Activated CD4-positive, alpha-beta T cell treated with anti-CD3 and anti-CD28 coated beads for 24 hours (primary cell): Measurements from ENCODE around the gene PHETA2.
"Not testable (repeated sequence)": the region's sequence is repeated elsewhere in the genome, so short reads cannot be mapped to it uniquely, and the experiment has no call there.

Experiments used
- DNase-seq, 2 donors: peaks; one replicate each; pipeline ENCODE4 v3.0.0-alpha.2; 2020; ENCODE audit warnings: low read depth in 2 of 2

Gene PHETA2

DNA sequence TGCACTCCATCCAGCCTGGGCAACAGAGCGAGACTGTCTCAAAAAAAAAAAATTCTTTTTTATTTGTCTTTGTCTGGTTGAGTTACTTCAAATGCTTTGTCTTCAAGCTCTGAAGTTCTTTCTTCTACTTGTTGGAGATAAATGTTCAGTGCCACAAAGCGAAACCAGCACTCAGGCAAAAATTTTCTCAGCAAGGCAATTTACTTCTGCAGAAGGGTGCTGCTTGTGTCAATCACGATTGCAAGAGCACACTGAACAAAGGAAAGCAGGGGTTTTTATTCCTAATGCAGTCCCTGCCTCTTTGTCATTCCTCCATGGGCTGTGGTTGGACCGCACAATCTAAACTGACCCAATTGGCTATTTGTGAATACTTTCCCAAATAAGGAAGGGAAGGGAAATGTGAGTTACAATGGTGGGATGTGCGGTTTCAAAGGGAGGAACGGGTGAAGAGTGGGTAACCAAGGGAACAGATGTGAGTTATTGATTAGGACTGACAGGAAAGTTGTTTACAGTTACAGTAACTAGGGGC lies 30.3 kb downstream of the PHETA2 start:
- not testable (repeated sequence) for DNase-seq

DNA sequence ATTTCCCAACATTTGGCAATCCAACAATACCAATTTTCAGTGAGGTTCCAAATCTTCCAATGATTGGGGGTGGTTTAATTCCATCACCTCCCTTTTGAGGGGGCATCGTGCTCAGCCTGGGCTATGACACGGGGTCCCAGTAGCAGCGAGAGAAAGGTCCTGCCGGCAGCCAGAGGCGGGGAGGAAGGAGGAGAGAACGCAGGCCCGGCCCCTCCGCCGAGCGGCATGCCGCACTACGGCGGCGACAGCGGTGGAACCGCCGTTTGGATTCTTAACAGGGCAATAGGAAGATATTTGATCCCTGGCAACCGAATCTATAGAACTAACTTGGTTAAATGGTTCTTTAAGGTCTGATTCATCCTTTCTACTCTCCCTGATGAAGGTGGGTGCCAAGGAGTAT lies 34.8 kb downstream of the PHETA2 start:
- no peak for DNase-seq

- no peak for DNase-seq
Observed at GRCh38 chr22:42111798-42112197, 37.8 kb downstream of the PHETA2 start.

GRCh38 chr22:42112793-42113192 lies 38.7 kb downstream of the PHETA2 start:
- DNase-seq = not testable (repeated sequence)

DNA sequence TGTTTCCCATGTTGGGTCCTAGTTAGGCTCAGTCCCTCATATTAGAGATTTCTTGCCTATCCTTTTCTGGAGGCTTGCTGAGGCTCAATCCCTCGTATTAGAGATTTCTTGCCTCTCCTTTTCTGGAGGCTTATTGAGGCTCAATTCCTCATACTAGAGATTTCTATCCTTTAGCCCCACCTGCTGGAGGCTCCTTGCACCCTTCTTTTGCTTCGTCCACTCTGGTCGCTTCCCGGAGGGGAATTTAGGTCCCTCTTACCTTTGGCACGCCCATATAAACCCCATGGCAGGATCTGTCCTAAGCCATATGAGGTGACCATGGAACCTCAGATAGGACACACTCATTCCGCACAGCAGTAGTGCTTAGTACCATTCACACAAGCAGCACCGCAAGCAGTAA lies 40.7 kb downstream of the PHETA2 start:
- no peak for DNase-seq

GRCh38 chr22:42115420-42115830 lies 41.4 kb downstream of the PHETA2 start:
- not testable (repeated sequence) for DNase-seq

- no peak for DNase-seq
Observed at GRCh38 chr22:42116848-42117424, 42.9 kb downstream of the PHETA2 start.

- peak in 1 of 2 donors; percentile 35 for DNase-seq
Observed at GRCh38 chr22:42120231-42121021, 46.4 kb downstream of the PHETA2 start.

- not testable (repeated sequence) for DNase-seq
Observed at GRCh38 chr22:42123529-42123928, 49.5 kb downstream of the PHETA2 start.

GRCh38 chr22:42127606-42128005 lies 53.6 kb downstream of the PHETA2 start:
- no peak for DNase-seq

DNA sequence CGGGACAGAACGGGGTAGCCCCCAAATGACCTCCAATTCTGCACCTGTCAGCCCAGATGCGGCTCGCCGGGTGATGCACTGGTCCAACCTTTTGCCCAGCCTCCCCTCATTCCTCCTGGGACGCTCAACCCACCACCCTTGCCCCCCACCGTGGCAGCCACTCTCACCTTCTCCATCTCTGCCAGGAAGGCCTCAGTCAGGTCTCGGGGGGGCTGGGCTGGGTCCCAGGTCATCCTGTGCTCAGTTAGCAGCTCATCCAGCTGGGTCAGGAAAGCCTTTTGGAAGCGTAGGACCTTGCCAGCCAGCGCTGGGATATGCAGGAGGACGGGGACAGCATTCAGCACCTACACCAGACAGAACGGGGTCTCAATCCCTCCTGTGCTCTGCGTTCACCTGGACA lies 54.0 kb downstream of the PHETA2 start:
- not testable (repeated sequence) for DNase-seq
